DMS 273 (cell line): Measurements from ENCODE around the gene CAMTA1.
"Not testable (repeated sequence)": the region's sequence is repeated elsewhere in the genome, so short reads cannot be mapped to it uniquely, and the experiment has no call there.

Source experiments
- DNase-seq: peaks from one replicate; lab custom pipeline; 2025; ENCODE audit not compliant: unreplicated experiment; lab: John Stamatoyannopoulos, UW

The CAMTA1 gene

GRCh38 chr1:7587108-7587772, 802.0 kb downstream of the CAMTA1 start:
- no peak for DNase-seq

- DNase-seq, result no peak
These were observed 802.7 kb downstream of the CAMTA1 start for GRCh38 chr1:7587773-7588456.

DNA sequence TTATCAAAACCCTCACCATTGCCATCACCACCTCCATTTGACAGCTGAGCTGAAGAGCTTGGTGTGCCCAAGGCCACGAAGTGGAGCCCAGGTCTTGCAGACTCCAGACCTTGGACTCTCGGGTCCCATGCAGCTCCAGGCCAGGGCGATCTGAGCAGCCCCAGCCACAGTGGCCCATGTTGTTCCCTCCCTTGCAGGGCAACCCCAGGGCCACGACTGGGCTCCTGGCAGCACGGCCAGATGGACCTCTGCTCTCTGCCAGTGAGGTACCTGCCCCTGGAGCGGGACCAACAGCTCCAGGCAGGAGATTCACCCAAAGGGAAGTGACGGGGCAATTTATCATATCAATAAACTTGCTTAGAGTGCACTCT, 803.2 kb downstream of the CAMTA1 start:
- no peak for DNase-seq

DNA sequence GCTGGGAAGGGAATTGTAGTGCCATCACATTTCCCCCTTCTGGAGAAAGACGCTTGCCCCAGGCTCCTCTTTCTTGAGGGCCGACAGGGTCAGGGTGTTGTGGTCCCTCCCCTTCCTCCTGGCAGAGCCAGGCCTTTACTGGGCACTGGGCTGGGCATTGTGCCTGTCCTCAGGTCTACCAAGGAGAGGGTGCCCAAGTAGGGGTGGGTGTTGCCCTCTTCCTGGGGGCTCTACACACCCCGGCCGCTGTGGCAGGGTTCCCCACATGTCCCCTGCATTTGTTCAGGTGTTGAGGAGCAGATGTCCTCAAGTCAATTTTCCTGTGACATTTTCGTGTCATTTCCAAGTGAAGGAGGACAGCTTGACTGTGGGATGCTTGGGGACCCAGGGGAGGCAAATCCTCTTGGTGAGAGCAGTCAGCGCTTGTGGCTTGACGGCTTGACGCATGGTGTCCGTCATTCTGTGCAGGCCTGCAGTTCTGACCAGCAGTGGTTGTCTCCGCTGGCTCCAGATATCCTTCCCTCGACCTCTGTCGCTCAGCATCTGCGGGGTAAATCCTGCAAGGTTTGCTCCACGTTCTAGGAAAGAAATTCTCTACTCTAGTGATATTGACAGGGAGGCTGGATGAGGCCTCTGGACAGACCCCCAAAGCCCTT, 804.0 kb downstream of the CAMTA1 start:
- no peak for DNase-seq

GRCh38 chr1:7589774-7590425, 804.6 kb downstream of the CAMTA1 start:
- DNase-seq, result no peak

DNA sequence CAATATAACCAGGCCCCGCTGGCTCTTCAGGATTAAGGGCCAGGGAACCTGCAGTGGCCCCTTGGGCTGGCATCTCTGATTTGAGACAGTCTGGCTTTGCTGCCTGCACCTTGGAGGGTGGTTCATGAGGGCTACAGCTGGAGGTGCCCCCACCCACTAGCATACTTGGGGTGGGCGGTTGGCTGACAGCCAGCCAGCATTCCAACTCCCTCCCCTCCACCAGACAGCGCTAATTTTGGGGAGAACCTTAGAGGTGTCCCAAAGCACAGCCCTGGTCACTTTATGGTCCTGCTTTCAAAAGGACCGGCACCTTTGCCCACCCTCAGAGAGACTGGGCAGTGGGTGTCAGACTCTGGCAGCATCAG, 805.2 kb downstream of the CAMTA1 start:
- DNase-seq, result no peak

DNA sequence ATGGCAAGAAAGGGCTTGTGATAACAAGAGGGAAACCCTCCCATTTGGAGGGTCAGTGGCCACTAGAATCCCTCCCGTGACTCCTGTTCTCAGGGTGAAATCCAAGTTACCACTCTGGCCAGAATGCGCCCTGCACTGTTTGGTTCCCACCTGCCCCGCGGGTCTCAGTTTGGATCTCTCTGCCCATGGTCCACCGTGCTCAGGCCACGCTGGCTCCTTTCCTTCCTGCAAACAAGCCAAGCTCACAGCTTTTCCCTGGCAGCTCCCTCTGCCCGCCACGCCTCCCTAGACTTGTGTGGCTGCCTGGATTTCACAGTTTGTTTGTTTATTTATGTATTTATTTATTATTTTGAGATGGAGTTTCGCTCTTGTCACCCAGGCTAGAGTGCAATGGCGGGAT, 806.3 kb downstream of the CAMTA1 start:
- DNase-seq, result no peak

DNA sequence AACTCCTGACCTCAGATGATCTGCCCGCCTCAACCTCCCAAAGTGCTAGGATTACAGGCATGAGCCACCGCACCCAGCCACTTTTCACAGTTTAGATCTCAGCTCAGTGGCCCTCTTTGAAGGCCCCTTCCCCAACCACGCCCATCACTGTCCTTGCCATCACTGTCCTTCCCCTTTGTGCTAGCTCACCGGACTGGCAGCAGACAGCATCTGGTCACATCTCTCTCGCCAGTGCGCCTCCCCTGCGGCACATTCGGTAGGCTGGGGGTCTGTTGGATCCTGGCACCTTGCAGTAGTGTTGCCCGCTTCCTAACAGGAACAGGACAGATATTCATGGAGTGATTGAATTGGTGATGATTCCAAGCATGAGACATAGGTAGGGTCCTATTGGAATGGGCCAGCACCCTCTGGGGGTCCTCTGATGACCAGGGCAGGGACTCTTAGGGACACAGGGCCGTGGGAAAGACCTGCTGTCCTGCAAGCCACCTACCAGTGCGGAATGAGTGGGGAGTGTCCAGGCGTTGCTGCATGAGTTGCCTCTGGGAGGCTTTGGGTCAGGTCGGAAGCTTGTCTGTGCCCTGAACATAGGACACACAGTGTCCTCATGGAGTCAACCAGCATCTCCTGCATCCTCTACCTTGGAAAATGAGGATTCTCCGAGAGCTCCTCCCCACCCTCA, 807.0 kb downstream of the CAMTA1 start:
- DNase-seq, result no peak

- no peak for DNase-seq
These were observed 808.9 kb downstream of the CAMTA1 start for GRCh38 chr1:7594002-7594713.

DNA sequence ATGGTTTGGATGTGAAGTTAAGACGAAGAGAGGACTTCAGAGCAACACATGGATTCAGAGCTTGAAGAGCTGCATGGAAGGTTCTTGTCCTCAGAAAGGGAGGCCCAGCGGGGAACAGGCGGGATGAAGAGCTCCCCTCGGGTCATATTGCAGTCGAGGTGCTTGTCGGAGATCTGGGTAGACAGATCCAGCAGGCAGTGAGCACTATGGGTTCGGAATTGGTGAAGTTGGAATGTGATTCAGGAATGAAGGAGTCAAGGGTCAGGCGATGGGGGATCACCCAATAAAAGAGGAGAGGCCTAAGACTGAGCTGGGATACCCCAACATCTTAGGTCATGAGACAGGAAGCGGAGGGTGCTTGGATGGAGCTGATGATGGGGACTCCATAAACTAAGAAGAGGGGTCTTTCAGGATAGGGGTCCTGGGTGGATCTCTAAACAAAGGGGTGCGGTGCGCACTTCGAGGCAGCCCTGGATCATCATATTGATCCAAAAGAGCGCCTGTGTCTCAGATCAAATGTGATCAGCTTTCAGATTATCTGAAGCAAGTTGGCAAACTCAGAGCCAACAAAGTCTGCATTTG, 809.6 kb downstream of the CAMTA1 start:
- DNase-seq, result no peak

GRCh38 chr1:7595336-7595735, 810.1 kb downstream of the CAMTA1 start:
- DNase-seq, result no peak

DNA sequence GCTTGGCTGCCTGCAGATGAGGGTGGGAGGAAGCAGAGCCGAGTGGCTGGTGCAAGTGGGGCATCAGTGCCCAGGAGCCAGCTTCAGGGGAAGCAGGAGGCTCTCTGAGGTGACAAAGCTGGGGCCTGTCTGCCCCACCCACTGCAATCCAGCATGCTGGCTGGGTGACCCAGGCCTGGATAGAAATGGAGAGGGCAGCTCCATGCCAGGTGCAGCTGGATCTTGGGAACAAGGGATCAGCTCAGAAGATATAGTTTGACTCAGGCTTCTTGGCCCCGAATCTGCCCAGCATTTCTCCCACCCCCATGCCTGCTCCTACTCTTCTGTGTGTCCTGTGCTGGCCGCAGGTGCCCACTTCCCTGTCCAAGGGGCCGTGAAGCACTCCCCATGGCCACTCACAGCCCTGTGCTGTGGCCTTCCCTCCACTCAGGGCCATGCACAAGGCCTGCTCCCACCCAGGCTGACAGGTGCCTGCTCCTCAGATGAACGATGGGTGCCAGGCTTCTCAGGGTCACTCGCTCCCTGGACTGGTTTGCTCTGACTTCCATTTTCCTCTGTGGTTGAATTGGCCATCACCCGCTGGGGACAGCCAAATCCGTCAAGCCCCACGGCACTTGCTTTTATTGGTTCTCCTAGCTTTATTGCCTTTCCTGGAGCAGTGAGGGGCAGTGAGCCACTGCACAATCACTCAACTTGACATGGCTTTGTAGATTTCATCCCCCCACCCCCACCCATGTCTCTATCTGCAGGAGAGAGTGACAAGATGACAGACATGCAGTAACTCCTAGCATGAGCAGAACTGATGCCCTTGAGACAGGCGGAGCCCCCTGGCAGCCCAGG, 811.1 kb downstream of the CAMTA1 start:
- DNase-seq, result no peak

DNA sequence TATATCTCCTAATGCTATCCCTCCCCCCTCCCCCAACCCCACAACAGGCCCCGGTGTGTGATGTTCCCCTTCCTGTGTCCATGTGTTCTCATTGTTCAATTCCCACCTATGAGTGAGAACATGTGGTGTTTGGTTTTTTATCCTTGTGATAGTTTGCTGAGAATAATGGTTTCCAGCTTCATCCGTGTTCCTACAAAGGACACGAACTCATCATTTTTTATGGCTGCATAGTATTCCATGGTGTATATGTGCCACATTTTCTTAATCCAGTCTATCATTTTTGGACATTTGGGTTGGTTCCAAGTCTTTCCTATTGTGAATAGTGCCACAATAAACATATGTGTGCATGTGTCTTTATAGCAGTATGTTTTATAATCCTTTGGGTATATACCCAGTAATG, 812.8 kb downstream of the CAMTA1 start:
- DNase-seq, result not testable (repeated sequence)

GRCh38 chr1:7604906-7605305, 819.7 kb downstream of the CAMTA1 start:
- DNase-seq, result not testable (repeated sequence)

DNA sequence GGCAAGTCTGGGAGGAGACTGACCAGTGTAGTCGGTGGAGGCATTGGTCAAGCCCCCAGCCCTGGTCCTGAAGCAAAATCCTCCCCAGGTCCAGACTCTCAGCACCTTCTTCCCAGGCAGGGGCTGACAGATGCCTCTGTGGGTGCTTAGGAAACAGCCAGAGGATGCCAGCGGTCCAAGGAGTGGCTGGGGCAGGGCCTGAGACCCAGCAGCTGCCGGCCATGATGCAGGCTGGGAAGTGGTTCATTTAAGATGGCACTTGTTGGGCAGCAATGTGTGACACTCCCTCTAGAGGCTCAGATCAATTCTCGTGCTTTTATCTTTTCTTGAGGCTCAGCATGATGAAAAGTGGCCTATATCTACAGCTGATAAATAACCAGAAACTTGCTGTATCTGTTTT, 820.8 kb downstream of the CAMTA1 start:
- DNase-seq, result no peak

DNA sequence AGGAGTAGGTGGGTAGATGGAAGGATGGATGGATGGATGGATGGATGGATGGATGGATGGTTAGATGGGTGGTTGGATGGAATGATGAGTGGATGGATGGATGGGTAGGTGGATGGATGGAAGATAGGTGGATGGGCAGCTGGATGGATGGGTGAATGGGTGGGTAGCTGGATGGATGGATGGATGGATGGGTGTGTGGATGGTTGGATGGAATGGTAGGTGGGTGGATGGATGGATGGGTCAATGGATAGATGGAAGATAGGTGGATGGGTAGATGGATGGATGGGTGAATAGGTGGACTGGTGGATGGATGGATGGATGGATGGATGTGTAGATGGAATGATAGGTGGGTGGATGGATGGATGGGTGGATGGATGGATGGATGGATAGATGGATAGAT, 821.8 kb downstream of the CAMTA1 start:
- no peak for DNase-seq

DNA sequence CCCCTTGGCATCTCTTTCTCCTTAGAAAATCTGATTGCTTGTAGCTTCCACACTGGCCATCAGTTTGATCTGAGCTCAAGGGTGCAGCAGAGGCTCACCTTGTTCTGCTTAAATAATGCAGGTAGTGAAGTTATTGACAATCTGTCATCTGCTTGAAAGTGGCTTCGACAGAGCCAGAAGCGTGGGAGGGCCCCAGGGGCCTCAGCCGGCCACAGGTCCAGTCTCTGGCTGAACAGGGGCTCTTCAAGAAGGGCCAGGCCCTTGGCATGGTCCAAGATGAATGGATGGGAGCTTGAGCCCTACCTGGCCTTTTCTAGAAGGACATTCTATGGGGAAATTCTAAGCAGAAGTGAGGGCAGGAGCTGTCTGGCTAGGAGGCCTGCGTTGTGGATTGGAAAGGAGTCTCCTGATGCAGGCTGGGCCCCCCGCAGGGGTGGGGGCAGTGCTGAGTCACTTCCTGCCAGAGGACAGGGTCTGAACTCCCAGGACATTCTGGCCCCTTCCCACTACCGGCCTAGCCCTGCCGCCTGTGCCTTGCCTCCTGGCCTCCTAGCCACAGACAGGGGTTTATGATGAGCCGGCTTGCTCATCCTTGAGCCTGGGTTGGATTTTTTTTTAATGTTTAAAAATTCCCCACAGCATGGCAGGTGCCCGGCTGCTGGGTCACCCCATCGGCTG, 823.5 kb downstream of the CAMTA1 start:
- no peak for DNase-seq

DNA sequence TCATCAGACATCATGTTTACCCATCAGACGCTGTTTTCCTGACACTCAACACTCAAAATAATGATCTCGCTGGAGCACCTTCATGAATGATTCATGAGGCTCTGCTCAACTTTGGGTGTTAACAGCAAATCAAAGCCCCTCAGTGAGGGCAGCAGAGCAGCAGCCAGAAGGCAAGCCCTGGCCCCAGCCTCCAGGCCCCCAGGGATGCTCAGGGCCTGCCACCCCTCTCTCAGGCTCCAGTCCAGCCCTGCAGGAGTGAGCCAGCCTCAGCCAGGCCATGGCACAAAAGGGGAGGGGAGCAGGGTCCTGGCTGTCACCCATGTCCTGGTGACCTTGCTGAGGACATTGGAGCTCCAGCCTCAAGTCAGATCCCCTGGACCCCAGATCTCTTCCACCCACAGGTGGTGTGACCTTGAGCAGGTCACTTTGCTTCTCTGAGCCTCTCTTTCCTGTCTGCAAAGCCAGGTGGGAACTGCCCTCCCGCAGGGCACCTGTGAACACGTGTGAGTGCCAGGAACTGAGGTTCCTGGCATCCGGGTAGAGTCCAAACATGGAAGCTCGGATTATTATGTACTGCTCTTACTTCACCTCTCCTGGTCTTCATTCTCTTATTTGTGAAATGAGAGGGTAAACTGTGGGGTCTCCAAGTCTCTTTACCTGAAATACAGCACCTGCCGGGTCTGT, 824.2 kb downstream of the CAMTA1 start:
- DNase-seq, result peak; percentile 14
